Activated T-cell treated with anti-CD3 and anti-CD28 coated beads for 48 hours (primary cell): ENCODE data around the gene KIF2C.
"Not testable (repeated sequence)": the region's sequence is repeated elsewhere in the genome, so short reads cannot be mapped to it uniquely, and the experiment has no call there.

Source experiments
- DNase-seq: peaks from one replicate; pipeline ENCODE4 v3.0.0-alpha.2; 2020; ENCODE audit warnings: low read depth

Gene KIF2C

DNA sequence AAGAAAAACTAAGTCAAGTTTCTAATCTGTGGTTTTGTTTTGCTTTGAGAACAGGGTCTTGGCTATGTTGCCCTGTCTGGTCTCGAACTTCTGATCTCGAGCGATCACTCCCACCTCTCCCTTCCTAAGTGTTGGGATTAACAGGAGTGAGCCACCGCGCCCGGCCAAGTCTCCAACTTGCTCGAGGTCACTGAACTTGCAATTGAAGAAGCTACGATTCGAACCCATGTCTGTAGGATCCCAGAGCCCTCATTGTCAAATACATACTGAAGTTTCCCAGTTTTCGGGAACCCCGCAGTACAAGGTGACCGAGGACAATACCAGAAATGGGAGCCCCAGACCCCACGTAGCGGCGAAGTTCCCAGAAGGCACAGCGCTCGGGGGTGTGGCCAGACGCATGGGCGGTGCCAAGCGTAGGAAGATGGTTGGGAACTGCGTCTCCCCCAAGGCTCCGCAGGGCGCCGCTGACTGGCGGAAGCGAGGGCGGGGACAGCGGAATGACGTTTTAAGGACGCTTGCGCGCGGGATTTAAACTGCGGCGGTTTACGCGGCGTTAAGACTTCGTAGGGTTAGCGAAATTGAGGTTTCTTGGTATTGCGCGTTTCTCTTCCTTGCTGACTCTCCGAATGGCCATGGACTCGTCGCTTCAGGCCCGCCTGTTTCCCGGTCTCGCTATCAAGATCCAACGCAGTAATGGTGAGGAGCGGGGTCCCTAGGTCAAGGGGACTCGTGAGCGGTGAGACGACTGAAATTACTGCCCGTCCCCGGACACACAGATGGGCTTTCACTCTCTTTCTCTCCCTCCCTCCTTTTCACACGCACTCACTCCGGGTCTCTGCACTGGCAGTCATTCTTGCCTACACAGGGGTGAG is at the start of gene KIF2C:
KIF2C (plus strand) TSS at position 531 of the 872 bp plus-strand sequence; CDS start at position 627, 96 bp downstream.
- peak; percentile 97 for DNase-seq

DNA sequence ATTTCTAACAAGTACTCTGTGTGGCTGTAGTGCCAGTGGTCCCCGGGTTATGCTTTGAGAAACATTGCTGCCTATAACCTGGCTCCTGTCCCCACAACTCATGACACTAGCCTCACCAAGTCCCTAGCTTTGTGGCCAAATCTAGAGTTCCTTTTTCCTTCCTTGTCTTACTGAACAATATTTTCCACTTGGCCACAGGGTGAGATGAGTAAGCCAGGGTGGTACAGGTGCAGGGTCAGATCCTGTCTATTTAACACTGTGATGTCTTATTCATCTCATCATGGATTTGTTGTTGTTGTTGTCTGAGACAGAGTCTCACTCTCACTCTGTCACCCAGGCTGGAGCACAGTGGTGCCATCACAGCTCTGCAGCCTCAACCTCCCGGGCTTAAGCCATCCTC is 46.5 kb upstream of the KIF2C start:
- no peak for DNase-seq

DNA sequence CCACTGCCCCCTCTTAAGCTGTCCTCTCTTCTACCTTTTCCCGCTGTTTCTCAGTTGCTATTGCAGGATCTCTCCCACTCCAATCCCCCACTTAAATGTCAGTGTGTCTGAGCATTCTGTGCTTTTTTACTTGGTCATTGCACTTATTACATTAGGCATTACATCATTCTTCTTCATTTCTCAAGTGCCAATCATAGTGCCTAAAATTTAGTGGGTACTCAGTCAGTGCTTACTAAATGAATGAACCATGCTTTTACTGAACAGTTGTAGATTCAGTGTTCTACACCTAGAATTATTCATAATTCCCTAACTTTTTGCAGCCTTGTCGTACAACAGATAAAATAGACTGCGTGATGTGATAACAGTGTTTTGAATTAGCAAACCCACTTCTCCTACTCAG is 45.7 kb upstream of the KIF2C start:
- DNase-seq, result no peak

- DNase-seq, result no peak
Observed at GRCh38 chr1:44694863-44695478, 44.7 kb upstream of the KIF2C start.

DNA sequence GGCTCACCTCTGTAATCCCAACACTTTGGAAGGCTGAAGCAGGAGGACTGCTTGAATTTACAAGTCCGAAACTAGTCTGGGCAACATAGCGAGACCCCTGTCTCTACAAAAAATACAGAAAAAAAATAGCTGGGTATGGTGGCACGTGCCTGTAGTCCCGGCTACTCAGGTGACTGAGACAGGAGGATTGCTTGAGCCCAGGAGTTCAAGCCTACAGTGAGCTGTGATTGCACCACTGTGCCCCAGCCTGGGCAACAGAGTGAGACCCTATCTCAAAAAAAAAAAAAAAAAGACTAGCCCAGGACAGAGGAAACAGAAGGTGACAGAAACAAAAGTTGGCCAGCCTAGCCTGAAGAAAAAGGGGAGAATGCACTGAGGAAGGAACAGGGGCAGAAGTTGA is 44.0 kb upstream of the KIF2C start:
- DNase-seq, result no peak

DNA sequence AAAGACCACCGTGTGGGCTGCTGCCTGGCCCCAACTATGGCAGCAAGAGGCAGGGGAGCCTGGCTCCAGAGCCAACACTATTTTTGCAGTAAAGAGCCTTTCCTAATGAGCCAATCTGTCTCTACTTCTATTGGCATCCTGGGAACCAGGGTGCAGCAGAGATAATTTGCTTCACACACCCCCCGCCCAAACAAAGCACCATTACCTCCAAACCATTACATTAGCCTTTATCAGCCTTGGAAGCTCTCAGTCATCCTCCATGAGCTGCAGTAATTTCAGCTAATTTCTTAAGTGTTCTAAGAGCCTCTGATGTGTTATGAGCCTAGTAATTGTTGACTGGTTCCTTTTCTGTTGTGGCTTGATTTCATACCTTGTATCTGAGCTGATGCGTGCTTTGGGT is 43.5 kb upstream of the KIF2C start:
- DNase-seq, result no peak

DNA sequence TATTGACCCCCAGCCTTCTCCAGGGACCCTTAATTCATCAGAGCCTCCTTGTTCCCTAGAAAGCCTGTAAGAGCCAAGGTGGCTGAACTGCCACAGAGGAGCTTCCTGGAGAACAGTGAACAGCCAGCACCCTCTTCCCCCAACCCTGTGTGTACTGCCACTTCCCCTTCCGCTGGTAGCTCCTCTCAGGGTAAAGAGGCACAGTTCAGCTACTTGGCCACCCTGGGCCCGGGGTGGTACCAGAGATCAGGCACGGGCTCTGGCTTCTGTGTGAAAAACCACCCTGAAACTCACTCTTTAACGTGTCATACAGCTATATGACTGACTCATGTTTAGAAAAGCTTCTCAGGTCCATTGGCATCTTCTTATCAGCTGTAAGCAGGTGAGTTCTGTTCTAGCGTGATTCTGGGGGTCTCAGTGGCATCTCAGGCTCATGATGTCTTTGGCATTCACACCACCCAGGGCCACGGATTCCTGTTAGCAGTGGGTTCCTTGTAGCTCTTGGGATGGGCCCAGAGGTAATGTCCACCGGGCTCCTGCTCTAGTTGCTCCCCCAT is 42.8 kb upstream of the KIF2C start:
- DNase-seq, result peak; percentile 35

- no peak for DNase-seq
Observed at GRCh38 chr1:44698138-44698537, 41.5 kb upstream of the KIF2C start.

DNA sequence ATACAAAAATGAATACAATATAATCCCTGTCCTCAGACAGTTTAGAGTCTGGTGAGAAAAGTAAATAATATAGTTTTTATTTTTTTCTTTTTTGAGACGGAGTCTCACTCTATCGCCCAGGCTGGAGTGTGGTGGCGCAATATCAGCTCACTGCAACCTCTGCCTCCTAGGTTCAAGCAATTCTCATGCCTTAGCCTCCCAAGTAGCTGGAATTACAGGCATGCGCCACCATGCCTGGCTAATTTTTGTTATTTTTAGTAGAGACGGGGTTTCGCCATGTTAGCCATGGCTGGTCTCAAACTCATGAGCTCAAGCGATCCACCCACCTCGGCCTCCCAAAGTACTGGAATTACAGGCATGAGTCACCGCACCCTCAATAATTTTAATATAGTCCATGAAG is 40.3 kb upstream of the KIF2C start:
- not testable (repeated sequence) for DNase-seq

DNA sequence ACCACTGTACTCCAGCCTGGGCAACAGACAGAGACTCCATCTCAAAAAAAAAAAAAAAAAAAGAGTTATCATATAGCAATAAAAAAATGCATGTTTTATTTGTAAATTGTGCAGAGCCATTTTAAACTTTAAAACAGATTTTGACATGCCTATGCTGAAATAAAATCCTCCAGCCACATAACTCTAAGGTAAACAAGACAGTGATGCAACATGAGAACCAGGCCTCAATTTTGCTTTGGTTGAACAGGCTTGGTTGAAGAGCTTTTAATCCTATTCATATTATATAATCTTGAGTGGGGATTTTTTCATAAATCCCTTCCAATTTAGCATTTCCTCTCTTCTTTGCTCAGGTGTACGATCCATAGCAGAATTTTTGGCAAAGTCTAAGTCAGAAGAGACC is 39.1 kb upstream of the KIF2C start:
- DNase-seq, result no peak

DNA sequence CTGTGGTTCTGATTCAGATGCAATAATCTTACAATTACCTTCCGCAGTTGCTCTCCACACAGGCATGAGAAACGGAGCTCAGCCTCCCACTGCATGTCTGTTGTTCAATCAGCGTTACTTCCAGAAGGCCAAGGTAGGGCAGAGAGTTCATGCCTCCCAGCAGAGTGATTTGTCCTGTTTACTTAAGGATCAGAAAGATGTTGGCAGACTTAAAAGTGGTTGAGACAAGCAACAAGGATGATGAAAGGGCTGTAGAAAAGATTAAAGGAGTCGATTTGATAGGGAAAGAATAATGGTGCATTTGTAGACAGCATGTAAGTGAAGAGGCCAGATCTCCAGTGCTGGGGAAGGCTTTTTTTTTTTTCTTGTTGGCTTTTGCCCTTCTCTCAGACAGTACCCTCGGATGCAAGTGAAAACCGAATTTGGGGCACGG is 38.5 kb upstream of the KIF2C start:
- no peak for DNase-seq

- DNase-seq, result no peak
Observed at GRCh38 chr1:44705470-44705869, 34.2 kb upstream of the KIF2C start.

DNA sequence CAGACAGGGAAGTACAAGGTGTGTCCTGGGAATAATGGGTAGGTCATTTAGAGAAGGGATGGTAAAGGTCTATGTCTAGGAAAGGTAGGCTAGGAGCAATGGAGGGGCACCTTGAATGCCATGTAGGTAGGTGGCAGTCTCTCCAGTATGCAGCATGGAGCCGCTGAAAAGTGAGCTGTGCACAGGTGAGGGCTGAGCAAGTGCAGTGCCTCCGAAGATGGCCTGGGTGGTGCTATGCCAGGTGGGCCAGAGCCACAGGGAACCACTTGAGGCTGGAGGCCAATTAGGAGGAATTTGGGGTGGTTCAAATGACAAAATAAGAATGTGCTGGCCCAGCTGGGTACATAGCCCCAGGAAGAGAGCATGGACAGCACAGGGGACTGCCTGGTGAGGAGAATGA is 33.7 kb upstream of the KIF2C start:
- no peak for DNase-seq

- no peak for DNase-seq
Observed at GRCh38 chr1:44707112-44707881, 32.3 kb upstream of the KIF2C start.

GRCh38 chr1:44707959-44708831 is 31.4 kb upstream of the KIF2C start:
- no peak for DNase-seq

- no peak for DNase-seq
Observed at GRCh38 chr1:44713321-44713781, 26.3 kb upstream of the KIF2C start.

GRCh38 chr1:44714532-44714931 is 25.1 kb upstream of the KIF2C start:
- DNase-seq, result no peak

DNA sequence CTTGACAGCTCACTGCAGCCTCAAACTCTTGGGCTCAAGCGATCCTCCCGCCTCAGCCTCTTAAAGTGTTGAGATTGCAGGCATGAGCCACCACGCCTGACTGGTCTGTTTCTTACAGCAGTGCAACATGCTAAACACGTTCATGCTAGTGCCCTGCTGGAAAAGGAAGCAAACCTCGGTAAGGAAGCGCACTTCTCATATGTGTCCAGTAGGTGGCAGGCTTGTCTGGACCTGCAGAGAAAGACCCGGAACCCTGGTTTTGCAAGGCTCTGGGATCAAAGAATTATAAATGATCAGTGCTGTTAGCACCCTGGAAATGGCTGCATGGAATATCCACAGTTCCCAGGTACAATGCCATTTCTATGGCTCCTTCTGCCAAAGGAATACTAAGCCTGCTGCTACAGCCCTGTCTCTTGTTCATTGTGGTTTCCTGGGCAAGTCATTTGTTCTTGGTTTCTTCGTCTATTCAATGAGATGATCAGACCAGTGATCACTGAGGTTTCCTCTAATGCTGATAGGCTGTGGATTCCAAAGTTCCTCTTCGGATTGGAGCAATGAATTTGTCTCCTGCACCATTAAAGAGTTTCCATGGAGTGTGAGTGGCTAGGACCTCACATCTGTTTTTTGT is 24.6 kb upstream of the KIF2C start:
- peak; percentile 54 for DNase-seq

- DNase-seq, result no peak
Observed at GRCh38 chr1:44717156-44717555, 22.5 kb upstream of the KIF2C start.

DNA sequence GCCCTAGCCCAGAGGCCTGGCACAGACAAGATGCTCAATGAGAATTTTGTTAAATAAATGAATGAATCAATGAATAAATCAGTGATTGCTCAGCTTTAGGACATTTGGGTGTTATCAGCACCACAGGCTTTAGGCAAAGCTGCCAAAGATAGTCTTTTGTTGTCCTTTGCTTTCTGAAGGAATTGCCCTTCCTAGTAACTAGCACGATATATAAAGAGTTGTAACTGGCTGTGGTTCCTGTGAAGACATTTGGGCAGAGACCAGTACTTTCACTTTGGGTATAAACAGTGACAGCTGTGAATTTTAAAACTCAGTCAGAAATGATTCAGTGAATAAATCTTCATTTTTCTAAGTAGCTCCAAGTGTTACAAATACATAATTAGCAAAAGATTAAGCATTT is 22.0 kb upstream of the KIF2C start:
- no peak for DNase-seq

DNA sequence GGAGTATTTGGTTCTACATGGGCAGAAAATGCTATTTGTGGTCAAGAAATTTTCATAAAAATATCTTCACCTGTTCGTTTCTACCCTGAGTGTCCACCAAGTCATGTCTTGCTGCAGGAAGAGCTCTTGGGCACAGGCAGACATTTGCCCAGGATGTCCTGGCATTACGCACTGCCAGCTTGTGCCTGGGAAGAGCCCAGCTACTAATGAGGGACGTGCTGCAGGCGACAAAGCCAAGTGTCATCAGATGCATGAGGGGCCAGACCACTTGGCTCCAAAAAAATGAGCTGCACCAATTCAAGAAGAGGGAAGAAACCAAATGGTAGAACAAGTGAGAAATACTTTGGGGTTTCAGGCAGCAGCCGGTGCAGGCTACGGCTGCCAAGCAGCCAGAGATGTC is 21.5 kb upstream of the KIF2C start:
- DNase-seq, result no peak
